ENCODE results near the gene CACNG7. TPM values are rescaled to one million over a fixed set of nuclear protein-coding genes. Genes with fewer than 3 reads are reported as not detected.

Gene CACNG7
- total RNA-seq, 1 experiment from 2014 or later, result not detected

DNA sequence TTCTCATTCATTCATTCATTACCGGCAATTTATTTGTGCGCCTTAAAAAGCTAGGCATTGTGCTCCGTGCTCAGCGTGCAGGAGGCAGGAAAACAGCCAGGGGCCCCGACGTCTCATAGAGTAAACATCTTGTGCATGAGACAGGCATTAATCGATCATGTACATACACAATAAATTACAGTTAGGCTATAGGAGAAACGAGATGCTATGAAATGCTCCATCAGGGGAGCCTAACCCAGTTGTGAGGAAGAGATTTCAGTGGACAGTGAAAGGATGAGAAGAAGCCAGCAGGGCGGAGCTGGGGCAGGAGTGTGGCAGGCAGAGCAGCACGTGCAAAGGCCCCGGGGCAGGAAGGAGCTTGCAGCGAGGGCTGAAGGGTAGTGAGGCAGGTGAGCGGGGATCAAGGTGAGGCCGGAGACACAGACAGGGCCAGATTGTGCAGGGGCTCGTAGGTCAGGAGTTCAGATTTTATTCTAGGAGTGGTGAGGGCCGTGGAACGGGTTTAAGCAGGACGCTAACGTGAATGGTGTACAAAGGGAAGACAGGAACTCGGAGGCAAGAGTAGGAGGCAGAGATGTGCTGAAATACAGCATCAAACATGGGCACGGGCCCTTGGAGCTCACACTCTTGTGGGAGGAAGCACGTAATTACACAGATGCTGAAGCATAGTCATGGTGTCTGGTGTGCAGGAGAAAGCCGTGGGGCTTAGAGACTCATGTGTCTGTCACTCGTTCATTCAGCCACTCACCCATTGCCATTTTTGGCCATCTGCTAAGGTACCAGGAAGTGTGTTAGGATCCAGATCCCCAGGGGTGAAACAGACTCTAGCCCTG lies 74.6 kb downstream of the CACNG7 start:
- Histone ChIP-seq H3K36me3 (ENCODE audit: insufficient read depth, low read length, poor library complexity, severe bottlenecking) (no peaks in the 10 kb centered on the region), H3K4me3 (ENCODE audit: low read depth, low read length, poor library complexity, severe bottlenecking) (no peak overlapping the region), H3K9me3 (ENCODE audit: low read depth, low read length, poor library complexity, severe bottlenecking) (no peaks in the 10 kb centered on the region), H3K4me1 (ENCODE audit: insufficient read depth, low read length, poor library complexity, severe bottlenecking) (peaks cover 17% of the 10 kb centered on the region), H3K27ac (ENCODE audit: low read depth, low read length, poor library complexity, severe bottlenecking) (no peak overlapping the region), H3K27me3 (replicated peaks; ENCODE audit: insufficient read depth, low read depth, low read length, poor library complexity) (no peaks in the 10 kb centered on the region)
- POLR2A ChIA-PET (ENCODE audit: low non-redundant PET), result interaction anchor here (0.6 kb wide), 1 partner anchor 75 kb away, joined by 5 read pairs; no protein-coding TSS in a partner anchor
- BruUV-seq (replicated peaks), result no TSS peak
- CTCF ChIA-PET, result no interaction called here
- TF ChIP-seq, protein P1, sequence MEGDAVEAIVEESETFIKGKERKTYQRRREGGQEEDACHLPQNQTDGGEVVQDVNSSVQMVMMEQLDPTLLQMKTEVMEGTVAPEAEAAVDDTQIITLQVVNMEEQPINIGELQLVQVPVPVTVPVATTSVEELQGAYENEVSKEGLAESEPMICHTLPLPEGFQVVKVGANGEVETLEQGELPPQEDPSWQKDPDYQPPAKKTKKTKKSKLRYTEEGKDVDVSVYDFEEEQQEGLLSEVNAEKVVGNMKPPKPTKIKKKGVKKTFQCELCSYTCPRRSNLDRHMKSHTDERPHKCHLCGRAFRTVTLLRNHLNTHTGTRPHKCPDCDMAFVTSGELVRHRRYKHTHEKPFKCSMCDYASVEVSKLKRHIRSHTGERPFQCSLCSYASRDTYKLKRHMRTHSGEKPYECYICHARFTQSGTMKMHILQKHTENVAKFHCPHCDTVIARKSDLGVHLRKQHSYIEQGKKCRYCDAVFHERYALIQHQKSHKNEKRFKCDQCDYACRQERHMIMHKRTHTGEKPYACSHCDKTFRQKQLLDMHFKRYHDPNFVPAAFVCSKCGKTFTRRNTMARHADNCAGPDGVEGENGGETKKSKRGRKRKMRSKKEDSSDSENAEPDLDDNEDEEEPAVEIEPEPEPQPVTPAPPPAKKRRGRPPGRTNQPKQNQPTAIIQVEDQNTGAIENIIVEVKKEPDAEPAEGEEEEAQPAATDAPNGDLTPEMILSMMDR (conservative IDR thresholded peaks at IDR 0.05; ENCODE audit: low read depth, low read length), result no peak
- TF ChIP-seq EZH2 (IDR thresholded peaks at IDR 0.05; ENCODE audit: borderline replicate concordance, low read depth, low read length, poor library complexity, severe bottlenecking), result no peak
- DNase-seq (ENCODE audit: low spot score), result no peak
- intact Hi-C loops (cut with micrococcal nuclease; ENCODE audit: unreplicated experiment), result no loop called here

DNA sequence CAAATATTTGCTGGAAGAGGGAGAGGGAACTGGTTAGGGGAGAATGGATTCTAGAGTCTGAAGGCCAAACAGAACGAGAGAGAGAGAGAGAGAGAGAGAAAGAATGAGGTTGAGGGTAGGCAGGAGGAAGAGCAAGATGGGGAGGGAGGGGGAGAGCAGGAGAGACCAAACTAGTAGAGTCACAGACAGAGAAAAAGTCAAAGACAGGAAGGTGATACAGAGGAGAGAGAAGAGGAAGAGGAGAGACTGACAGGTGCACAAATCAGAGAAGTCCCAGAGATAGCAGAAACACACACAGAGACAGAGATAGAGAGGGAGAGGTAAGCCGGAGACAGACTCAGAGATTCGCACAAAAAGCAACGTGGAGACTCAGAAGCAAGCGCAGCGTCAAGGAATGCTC lies 76.8 kb downstream of the CACNG7 start:
- H3K36me3 ChIP-seq (ENCODE audit: insufficient read depth, low read length, poor library complexity, severe bottlenecking), result no peaks in the 10 kb centered on the region
- H3K27me3 ChIP-seq (replicated peaks; ENCODE audit: insufficient read depth, low read depth, low read length, poor library complexity), result no peaks in the 10 kb centered on the region
- CTCF ChIA-PET, result no interaction called here
- TF ChIP-seq EZH2 (IDR thresholded peaks at IDR 0.05; ENCODE audit: borderline replicate concordance, low read depth, low read length, poor library complexity, severe bottlenecking), result no peak
- TF ChIP-seq, protein P1 (conservative IDR thresholded peaks at IDR 0.05; ENCODE audit: low read depth, low read length), result no peak
- peaks cover 8% of the 10 kb centered on the region for H3K4me1 ChIP-seq (ENCODE audit: insufficient read depth, low read length, poor library complexity, severe bottlenecking)
- no TSS peak for BruUV-seq (replicated peaks)
- intact Hi-C loops (cut with micrococcal nuclease; ENCODE audit: unreplicated experiment), result no loop called here
- no peak overlapping the region for H3K4me3 ChIP-seq (ENCODE audit: low read depth, low read length, poor library complexity, severe bottlenecking)
- no peak for DNase-seq (ENCODE audit: low spot score)
- POLR2A ChIA-PET (ENCODE audit: low non-redundant PET), result no interaction called here
- no peak overlapping the region for H3K27ac ChIP-seq (ENCODE audit: low read depth, low read length, poor library complexity, severe bottlenecking)
- H3K9me3 ChIP-seq (ENCODE audit: low read depth, low read length, poor library complexity, severe bottlenecking), result no peaks in the 10 kb centered on the region

DNA sequence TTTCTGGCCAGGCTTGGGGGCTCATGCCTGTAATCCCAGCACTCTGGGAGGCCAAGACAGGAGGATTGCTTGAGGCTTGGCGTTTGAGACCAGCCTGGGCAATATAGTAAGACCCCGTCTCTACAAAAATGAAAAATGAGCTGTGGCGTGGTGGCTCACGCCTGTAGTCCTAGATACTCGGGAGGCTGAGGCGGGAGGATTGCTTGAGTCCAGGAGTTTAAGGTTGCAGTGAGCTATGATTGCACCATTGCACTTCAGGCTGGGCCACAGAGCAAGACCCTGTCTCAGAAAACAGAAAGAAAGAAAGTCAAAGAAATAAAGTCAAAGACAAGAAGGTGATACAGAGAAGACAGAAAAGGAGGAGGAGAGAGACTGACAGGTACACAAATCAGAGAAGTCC lies 79.9 kb downstream of the CACNG7 start:
- CTCF ChIA-PET, result no interaction called here
- H3K4me3 ChIP-seq (ENCODE audit: low read depth, low read length, poor library complexity, severe bottlenecking), result no peak overlapping the region
- H3K9me3 ChIP-seq (ENCODE audit: low read depth, low read length, poor library complexity, severe bottlenecking), result no peaks in the 10 kb centered on the region
- H3K27ac ChIP-seq (ENCODE audit: low read depth, low read length, poor library complexity, severe bottlenecking), result no peak overlapping the region
- H3K36me3 ChIP-seq (ENCODE audit: insufficient read depth, low read length, poor library complexity, severe bottlenecking), result no peaks in the 10 kb centered on the region
- TF ChIP-seq, protein P1 (conservative IDR thresholded peaks at IDR 0.05; ENCODE audit: low read depth, low read length), result no peak
- TF ChIP-seq EZH2 (IDR thresholded peaks at IDR 0.05; ENCODE audit: borderline replicate concordance, low read depth, low read length, poor library complexity, severe bottlenecking), result no peak
- intact Hi-C loops (cut with micrococcal nuclease; ENCODE audit: unreplicated experiment), result no loop called here
- no peak for DNase-seq (ENCODE audit: low spot score)
- no peaks in the 10 kb centered on the region for H3K4me1 ChIP-seq (ENCODE audit: insufficient read depth, low read length, poor library complexity, severe bottlenecking)
- H3K27me3 ChIP-seq (replicated peaks; ENCODE audit: insufficient read depth, low read depth, low read length, poor library complexity), result no peaks in the 10 kb centered on the region
- POLR2A ChIA-PET (ENCODE audit: low non-redundant PET), result no interaction called here
- no TSS peak for BruUV-seq (replicated peaks)
